GM12878 (cell line): ENCODE results near the gene F13A1. TPM values are rescaled to one million over a fixed set of nuclear protein-coding genes. Genes with fewer than 3 reads are reported as not detected.

Experiments used
- ATAC-seq: fragments of 200-7000 bp; cut with Tn5 transposase; 3 replicates; pipeline ENCODE4 v1.9.1; 2020; ENCODE audit warnings: mild to moderate bottlenecking, moderate library complexity
- BruUV-seq: library from RNA; stranded (reverse); fragments of 400-500 nt; replicated peaks from 2 replicates; lab custom pipeline; 2021; lab: Mats Ljungman, UMichigan
- CTCF ChIA-PET: fragments of 300-600 bp; sonication (Branson Sonifier 250); formaldehyde crosslinking; extraction: SDS; loops from one replicate; lab custom pipeline; 2021; ENCODE audit warnings: inconsistent platforms; lab: Yijun Ruan, JAX
- POLR2A ChIA-PET: fragments of 350-600 bp; formaldehyde crosslinking; extraction: SDS; loops from one replicate; lab custom pipeline; 2021; ENCODE audit warnings: inconsistent platforms; lab: Charles Lee
- RAD21 ChIA-PET: fragments of 300-600 bp; sonication (Branson Sonifier 250); formaldehyde crosslinking; loops from one replicate; lab custom pipeline; 2023; ENCODE audit warnings: antibody characterized with exemption; ENCODE audit not compliant: unreplicated experiment; lab: Charles Lee
- SMC1A ChIA-PET: fragments of 300-600 bp; sonication (Branson Sonifier 250); formaldehyde crosslinking; loops from one replicate; lab custom pipeline; 2023; ENCODE audit not compliant: unreplicated experiment, uncharacterized antibody; lab: Charles Lee
- DNase-seq: peaks from one replicate; pipeline ENCODE4 v3.0.0-alpha.2; 2011; ENCODE audit warnings: low read depth, low spot score
- FAIRE-seq: peaks from 3 replicates; lab custom pipeline; 2011; peaks lifted over from hg19 to GRCh38; lab: Jason Lieb, UNC
- H2AFZ ChIP-seq: 2 replicates; pipeline ENCODE4 v1.6.0; 2011; ENCODE audit warnings: low read depth, low read length, control low read depth; ENCODE audit not compliant: control insufficient read depth
- H3K27ac ChIP-seq: 2 replicates; pipeline ENCODE4 v1.5.1; 2011; ENCODE audit warnings: control low read depth; ENCODE audit not compliant: control insufficient read depth, insufficient read depth
- H3K27me3 ChIP-seq, 2 experiments: replicated peaks in 1 of 2; 2 replicates each; pipeline versions ENCODE4 v1.6.0 to v1.6.1; 2011; ENCODE audit warnings: low read length in 1 of 2; ENCODE audit not compliant: control insufficient read depth in 2 of 2, insufficient read depth in 2 of 2
- H3K36me3 ChIP-seq, 2 experiments: 2 replicates each; pipeline ENCODE4 v1.5.1; 2011; ENCODE audit warnings: low read length in 1 of 2; ENCODE audit not compliant: control insufficient read depth in 2 of 2, insufficient read depth in 2 of 2
- H3K4me1 ChIP-seq: 2 replicates; pipeline ENCODE4 v1.6.1; 2011; ENCODE audit warnings: mild to moderate bottlenecking, low read length, moderate library complexity, mixed read lengths; ENCODE audit not compliant: control insufficient read depth, insufficient read depth
- H3K4me2 ChIP-seq: 2 replicates; pipeline ENCODE4 v1.6.0; 2011; ENCODE audit warnings: control low read depth; ENCODE audit not compliant: control insufficient read depth, insufficient read depth
- H3K4me3 ChIP-seq: fragments of 200-600 bp; sonication (generic); 2 replicates; pipeline ENCODE4 v1.5.1; 2016
- H3K79me2 ChIP-seq: 2 replicates; pipeline ENCODE4 v1.6.0; 2011; ENCODE audit warnings: low read length; ENCODE audit not compliant: control insufficient read depth, insufficient read depth
- H3K9ac ChIP-seq: 2 replicates; pipeline ENCODE4 v1.8.0; 2011; ENCODE audit warnings: low read length, control low read depth, mixed read lengths; ENCODE audit not compliant: control insufficient read depth, insufficient read depth
- H3K9me3 ChIP-seq: replicated peaks from 3 replicates; pipeline ENCODE4 v1.5.1; 2011; ENCODE audit warnings: mild to moderate bottlenecking, low read length; ENCODE audit not compliant: control insufficient read depth, insufficient read depth
- H4K20me1 ChIP-seq: 2 replicates; pipeline ENCODE4 v1.6.0; 2011; ENCODE audit not compliant: control insufficient read depth, insufficient read depth
- CUX1 ChIP-seq: IDR thresholded peaks from 2 replicates; pipeline ENCODE4 v1.6.1; 2012; ENCODE audit warnings: improper control_type of control experiment, low read depth, low read length; ENCODE audit not compliant: insufficient replicate concordance
- EGR1 ChIP-seq, 2 experiments: IDR thresholded peaks; 1 replicate in 1 of 2; 2 replicates in 1 of 2; pipeline ENCODE4 v1.6.1; 2011 to 2012; ENCODE audit warnings: low read depth in 2 of 2, low read length in 2 of 2, borderline replicate concordance in 1 of 2, mild to moderate bottlenecking in 1 of 2, moderate library complexity in 1 of 2
- EZH2 ChIP-seq: IDR thresholded peaks from 2 replicates; pipeline ENCODE4 v1.6.1; 2012; ENCODE audit warnings: low read depth, mild to moderate bottlenecking, control low read depth, inconsistent platforms, low read length, borderline replicate concordance; ENCODE audit not compliant: control insufficient read depth
- GATAD2B ChIP-seq: fragments of 450-650 bp; conservative IDR thresholded peaks from 2 replicates; pipeline ENCODE4 v1.6.1; 2017; ENCODE audit warnings: low read depth, mild to moderate bottlenecking, moderate library complexity
- NFYB ChIP-seq: IDR thresholded peaks from 2 replicates; pipeline ENCODE4 v1.6.1; 2011; ENCODE audit warnings: low read depth, mild to moderate bottlenecking, low read length, improper control_type of control experiment, moderate library complexity; ENCODE audit not compliant: insufficient read depth
- SIX5 ChIP-seq: IDR thresholded peaks from 2 replicates; pipeline ENCODE4 v1.6.1; 2011; ENCODE audit warnings: mild to moderate bottlenecking, low read depth, low read length, moderate library complexity; ENCODE audit not compliant: severe bottlenecking
- SMARCA5 ChIP-seq: fragments of 450-650 bp; IDR thresholded peaks from 2 replicates; pipeline ENCODE4 v1.6.1; 2017; ENCODE audit warnings: mild to moderate bottlenecking
- WGBS: methylation state at CpG from one replicate; pipeline ENCODE4 v1.1.6; 2016; ENCODE audit warnings: low lambda C conversion rate; ENCODE audit not compliant: insufficient replicate concordance, insufficient coverage; ENCODE audit errors: missing lambda C conversion rate; 5-methylcytosine and 5-hydroxymethylcytosine counted together
- in situ Hi-C: fragments of 300-500 bp; cut with MboI; formaldehyde crosslinking; loops from 9 replicates; pipeline ENCODE4 v1.14.3; 2018; ENCODE audit warnings: mixed read lengths
- intact Hi-C: fragments of 100-400 bp; cut with micrococcal nuclease; formaldehyde crosslinking; loops from one replicate; pipeline ENCODE4 v1.14.2; 2022; ENCODE audit not compliant: unreplicated experiment
- polyA plus RNA-seq, 11 experiments: library from polyadenylated mRNA; depleted of rRNA in 4 of 11; unstranded in 6 of 11; stranded (reverse) in 5 of 11; fragments of >200 nt; fragmentation: Nextera tagmentation in 4 of 11; fragmentation: Illumina TruSeq in 1 of 11; extraction: Ambion mirVana in 4 of 11; extraction: Trizol in 1 of 11; gene quantifications; 1 replicate in 1 of 11; 2 replicates in 10 of 11; pipeline versions ENCODE4 v1.2.1 to v1.2.3, GENCODE V29; 2011 to 2016; ENCODE audit warnings: inconsistent platforms in 2 of 11, missing spikeins in 2 of 11, low read depth in 1 of 11
- total RNA-seq, 4 experiments: library from RNA; depleted of rRNA in 3 of 4; stranded (reverse); fragments of >200 nt in 3 of 4; fragmentation: Illumina TruSeq in 1 of 4; extraction: Trizol in 1 of 4; gene quantifications; 2 replicates each; pipeline versions ENCODE4 v1.2.1 to v1.2.3, GENCODE V29; 2013 to 2021
- TF ChIP-seq, protein P1 (sequence below): IDR thresholded peaks from 2 replicates; pipeline ENCODE4 v1.6.1; 2011; ENCODE audit warnings: borderline replicate concordance, low read depth, mild to moderate bottlenecking, moderate library complexity, low read length; ENCODE audit not compliant: insufficient read depth, poor library complexity, severe bottlenecking
- TF ChIP-seq, protein P2 (sequence below): fragments of 450-650 bp; IDR thresholded peaks from 2 replicates; pipeline ENCODE4 v1.6.1; 2017; ENCODE audit warnings: mild to moderate bottlenecking, low read depth, inconsistent platforms; ENCODE audit not compliant: poor library complexity, severe bottlenecking

Gene F13A1
- total and polyA plus RNA-seq, 10 of the 15 experiments (the other 5 are each of a cell fraction or from before 2014, with no cell fraction given) = 0.48 to 1.8 (median 1.0) TPM

DNA sequence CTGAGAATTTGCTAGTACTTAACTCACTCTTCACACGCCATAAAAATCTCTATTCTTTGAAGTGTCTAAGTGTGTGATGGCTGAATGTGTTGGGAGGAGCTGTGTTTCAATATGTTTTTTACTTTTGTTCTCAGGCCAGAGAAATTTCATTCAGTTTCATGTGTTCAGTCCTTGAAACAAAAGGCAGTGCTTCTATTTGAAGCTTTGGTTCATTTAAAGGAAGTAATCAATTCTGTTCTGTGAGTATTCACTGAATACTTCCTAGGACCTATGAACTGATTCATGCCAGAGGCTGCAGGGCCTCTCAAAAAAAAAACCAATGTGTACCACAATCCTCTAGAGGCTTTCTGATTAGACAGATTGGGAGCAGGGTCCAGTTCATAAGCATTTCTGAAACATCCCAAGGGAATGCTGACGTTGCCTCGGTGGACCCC lies 12.4 kb upstream of the F13A1 start (continued):
- TF ChIP-seq, protein P1, sequence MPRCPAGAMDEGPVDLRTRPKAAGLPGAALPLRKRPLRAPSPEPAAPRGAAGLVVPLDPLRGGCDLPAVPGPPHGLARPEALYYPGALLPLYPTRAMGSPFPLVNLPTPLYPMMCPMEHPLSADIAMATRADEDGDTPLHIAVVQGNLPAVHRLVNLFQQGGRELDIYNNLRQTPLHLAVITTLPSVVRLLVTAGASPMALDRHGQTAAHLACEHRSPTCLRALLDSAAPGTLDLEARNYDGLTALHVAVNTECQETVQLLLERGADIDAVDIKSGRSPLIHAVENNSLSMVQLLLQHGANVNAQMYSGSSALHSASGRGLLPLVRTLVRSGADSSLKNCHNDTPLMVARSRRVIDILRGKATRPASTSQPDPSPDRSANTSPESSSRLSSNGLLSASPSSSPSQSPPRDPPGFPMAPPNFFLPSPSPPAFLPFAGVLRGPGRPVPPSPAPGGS = no peak
- TF ChIP-seq GATAD2B = 0 out of 2 replicates have a peak, but pooled peaks have one; percentile 36

DNA sequence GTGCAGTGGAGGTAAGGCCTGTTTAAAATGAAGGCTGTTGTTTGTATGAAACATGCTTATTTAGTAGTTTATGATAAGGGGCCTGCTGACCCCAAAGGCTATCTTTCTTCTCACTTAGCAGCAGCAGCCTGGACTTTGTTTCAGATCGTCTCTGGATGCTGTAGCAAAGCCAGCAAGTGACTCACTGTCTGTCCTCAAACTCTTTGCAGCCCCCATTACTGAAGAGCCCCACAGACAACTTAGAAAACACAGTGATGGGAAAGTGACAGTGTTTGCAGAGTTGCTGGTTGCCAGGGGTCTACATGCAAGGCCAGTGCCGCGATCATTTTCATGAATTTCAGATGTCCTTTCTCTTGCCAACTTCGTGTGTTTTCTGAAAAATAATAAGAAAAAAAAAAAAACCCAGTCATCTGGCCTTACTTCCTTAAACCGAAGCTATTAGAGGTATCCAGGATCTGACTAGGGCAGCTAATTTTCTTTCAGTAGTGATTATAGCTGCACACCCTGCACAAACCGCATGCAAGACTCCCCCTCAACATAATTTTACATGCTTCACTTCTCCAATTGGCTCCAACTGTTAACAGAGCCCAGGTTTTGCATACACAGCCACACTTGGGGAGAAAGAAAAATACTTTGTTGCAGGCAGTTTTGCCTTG lies 11.6 kb upstream of the F13A1 start:
- Histone ChIP-seq H3K27me3 (no peaks in the 10 kb centered on the region), H3K4me2 (peak overlapping the region; percentile 53), H2AFZ (no peak overlapping the region), H3K36me3 (no peaks in the 10 kb centered on the region), H3K9me3 (peaks cover 2% of the 10 kb centered on the region; the same call in 2 of the 3 replicates), H3K27ac (peak overlapping the region; percentile 97), H3K4me3 (peak overlapping the region; percentile 40; the same call in 1 of the 2 replicates), H4K20me1 (no peaks in the 10 kb centered on the region), H3K4me1 (peaks cover 38% of the 10 kb centered on the region), H3K9ac (peak overlapping the region; percentile 66), H3K79me2 (no peaks in the 10 kb centered on the region)
- intact Hi-C loops (loop anchor here (1.0 to 5.0 kb wide), 6 partner anchors 60 to 275 kb away; partner anchors contain the start of gene LY86), in situ Hi-C loops (loop anchor here (5.0 kb wide), 1 partner anchor 75 kb away; no protein-coding TSS in a partner anchor)
- ChIA-PET SMC1A (interaction anchor here (0.7 to 12.3 kb wide), 30 partner anchors 13 to 365 kb away, joined by 3 to 217 read pairs (median 5); no protein-coding TSS in a partner anchor), POLR2A (interaction anchor here (0.6 to 5.2 kb wide), 13 partner anchors 14 to 255 kb away, joined by 3 to 69 read pairs (median 4); no protein-coding TSS in a partner anchor), RAD21 (interaction anchor here (0.7 to 9.4 kb wide), 32 partner anchors 12 to 861 kb away, joined by 3 to 202 read pairs (median 7); no protein-coding TSS in a partner anchor), CTCF (interaction anchor here (0.6 to 4.4 kb wide), 20 partner anchors 12 to 825 kb away, joined by 3 to 45 read pairs (median 4); partner anchors contain the start of gene F13A1)
- peak; percentile 81 for ATAC-seq
- 2% methylated on average over 6 of the region's 6 CpGs for WGBS
- DNase-seq = peak; percentile 95
- BruUV-seq = TSS peak; percentile 74
- FAIRE-seq = peak; percentile 81
- no peak for TF ChIP-seq SIX5
- no peak for TF ChIP-seq EZH2
- peak; percentile 45; the same call in 1 of the 2 replicates for TF ChIP-seq SMARCA5
- TF ChIP-seq, protein P2, sequence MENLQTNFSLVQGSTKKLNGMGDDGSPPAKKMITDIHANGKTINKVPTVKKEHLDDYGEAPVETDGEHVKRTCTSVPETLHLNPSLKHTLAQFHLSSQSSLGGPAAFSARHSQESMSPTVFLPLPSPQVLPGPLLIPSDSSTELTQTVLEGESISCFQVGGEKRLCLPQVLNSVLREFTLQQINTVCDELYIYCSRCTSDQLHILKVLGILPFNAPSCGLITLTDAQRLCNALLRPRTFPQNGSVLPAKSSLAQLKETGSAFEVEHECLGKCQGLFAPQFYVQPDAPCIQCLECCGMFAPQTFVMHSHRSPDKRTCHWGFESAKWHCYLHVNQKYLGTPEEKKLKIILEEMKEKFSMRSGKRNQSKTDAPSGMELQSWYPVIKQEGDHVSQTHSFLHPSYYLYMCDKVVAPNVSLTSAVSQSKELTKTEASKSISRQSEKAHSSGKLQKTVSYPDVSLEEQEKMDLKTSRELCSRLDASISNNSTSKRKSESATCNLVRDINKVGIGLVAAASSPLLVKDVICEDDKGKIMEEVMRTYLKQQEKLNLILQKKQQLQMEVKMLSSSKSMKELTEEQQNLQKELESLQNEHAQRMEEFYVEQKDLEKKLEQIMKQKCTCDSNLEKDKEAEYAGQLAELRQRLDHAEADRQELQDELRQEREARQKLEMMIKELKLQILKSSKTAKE = peak; percentile 19
- TF ChIP-seq EGR1 (IDR thresholded peaks at IDR 0.05; ENCODE audit: borderline replicate concordance in 1 of 2, low read depth in 2 of 2, low read length in 2 of 2) = no peak
- TF ChIP-seq CUX1 = peak; percentile 68
- peak; percentile 58; the same call in 1 of the 2 replicates for TF ChIP-seq NFYB
